ENCODE measurements around the gene SNRPE.
"Not testable (repeated sequence)": the region's sequence is repeated elsewhere in the genome, so short reads cannot be mapped to it uniquely, and the experiment has no call there.

Gene SNRPE

DNA sequence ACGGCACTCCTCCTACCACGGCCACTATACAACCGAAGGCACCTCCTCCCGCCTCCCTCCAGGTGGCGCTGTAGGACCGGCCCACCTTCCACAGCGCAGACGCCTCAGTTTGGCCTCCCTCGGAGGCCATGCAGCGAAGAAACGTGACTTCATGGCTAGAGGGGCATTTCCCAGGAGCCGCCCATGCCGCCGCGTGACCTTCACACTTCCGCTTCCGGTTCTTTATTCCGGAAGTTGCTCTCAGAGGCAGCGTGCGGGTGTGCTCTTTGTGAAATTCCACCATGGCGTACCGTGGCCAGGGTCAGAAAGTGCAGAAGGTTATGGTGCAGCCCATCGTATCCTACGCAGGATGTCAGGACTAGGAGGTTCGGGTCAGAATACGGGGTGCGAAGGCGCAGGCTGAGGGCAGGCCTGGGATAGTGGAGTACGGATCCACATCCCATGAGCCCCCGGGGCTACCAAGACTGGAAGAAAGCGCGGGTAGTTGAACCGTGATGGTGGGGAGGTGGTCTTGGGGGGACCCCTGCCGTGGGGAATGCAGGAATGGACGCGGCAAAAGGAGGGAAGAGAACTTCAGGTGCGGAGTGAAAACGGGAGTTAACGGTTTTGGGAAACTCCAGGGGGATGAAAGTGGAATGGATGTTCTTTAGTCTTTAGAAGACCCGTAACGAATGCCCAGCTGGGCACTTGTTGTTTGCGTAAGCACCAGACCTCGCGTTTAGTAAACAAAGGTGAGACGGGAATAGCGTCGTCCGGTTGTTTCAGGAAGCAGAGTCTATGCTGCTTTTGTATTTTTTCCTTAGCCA, at the start of gene SNRPE:
Gene SNRPE, plus strand, starts transcription at position 221 of the 806 bp plus-strand sequence. Its CDS starts 61 bp downstream, at position 282.
- no peaks in the 10 kb centered on the region for H3K36me3 ChIP-seq (ENCODE audit: control insufficient read depth, insufficient read depth, low read length)
- no peaks in the 10 kb centered on the region for H3K9me3 ChIP-seq (ENCODE audit: control insufficient read depth, low read length)
- H3K4me3 ChIP-seq (ENCODE audit: low read length) = peak within 1 kb of the TSS; percentile 94
- peak within 1 kb of the TSS; percentile 83 for H3K9ac ChIP-seq (ENCODE audit: low read length)
- peaks cover 5% of the 10 kb centered on the region for H3K4me1 ChIP-seq (ENCODE audit: control insufficient read depth, insufficient read depth, low read length)
- no peaks in the 10 kb centered on the region for H3K27me3 ChIP-seq (ENCODE audit: control insufficient read depth, insufficient read depth, low read length)

- Histone ChIP-seq H3K36me3 (ENCODE audit: control insufficient read depth, insufficient read depth, low read length) (no peaks in the 10 kb centered on the region), H3K27me3 (ENCODE audit: control insufficient read depth, insufficient read depth, low read length) (no peaks in the 10 kb centered on the region), H3K4me3 (ENCODE audit: low read length) (no peak overlapping the region), H3K4me1 (ENCODE audit: control insufficient read depth, insufficient read depth, low read length) (no peaks in the 10 kb centered on the region), H3K9ac (ENCODE audit: low read length) (no peak overlapping the region), H3K9me3 (ENCODE audit: control insufficient read depth, low read length) (no peaks in the 10 kb centered on the region)
Observed at GRCh38 chr1:203813581-203814341, 47.6 kb upstream of the SNRPE start.

GRCh38 chr1:203818399-203818798, 43.0 kb upstream of the SNRPE start:
- H3K4me3 ChIP-seq (ENCODE audit: low read length) = no peak overlapping the region
- H3K36me3 ChIP-seq (ENCODE audit: control insufficient read depth, insufficient read depth, low read length) = no peaks in the 10 kb centered on the region
- H3K4me1 ChIP-seq (ENCODE audit: control insufficient read depth, insufficient read depth, low read length) = no peaks in the 10 kb centered on the region
- no peak overlapping the region for H3K9ac ChIP-seq (ENCODE audit: low read length)
- H3K9me3 ChIP-seq (ENCODE audit: control insufficient read depth, low read length) = no peaks in the 10 kb centered on the region
- no peaks in the 10 kb centered on the region for H3K27me3 ChIP-seq (ENCODE audit: control insufficient read depth, insufficient read depth, low read length)

DNA sequence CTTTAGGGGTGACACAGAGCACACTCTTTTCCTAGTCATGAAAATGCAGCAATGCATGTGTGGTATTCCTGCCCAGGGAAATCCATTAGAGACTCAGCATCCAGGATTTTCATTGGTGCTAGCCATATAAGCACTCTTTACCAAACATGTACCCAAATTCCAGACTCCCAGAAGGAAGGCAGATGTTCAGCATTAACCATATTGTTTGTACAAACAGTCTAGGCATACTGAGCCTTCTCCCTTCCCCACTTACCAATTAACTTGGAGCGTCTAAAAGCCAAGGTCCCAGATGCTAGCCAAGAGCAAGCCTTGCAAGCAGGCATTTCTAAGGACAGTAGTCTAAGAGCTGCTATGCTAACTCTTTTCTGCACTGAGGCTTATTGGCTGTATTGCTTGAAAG, 38.1 kb upstream of the SNRPE start:
- Histone ChIP-seq H3K36me3 (ENCODE audit: control insufficient read depth, insufficient read depth, low read length) (no peaks in the 10 kb centered on the region), H3K27me3 (ENCODE audit: control insufficient read depth, insufficient read depth, low read length) (no peaks in the 10 kb centered on the region), H3K9me3 (ENCODE audit: control insufficient read depth, low read length) (no peaks in the 10 kb centered on the region), H3K4me3 (ENCODE audit: low read length) (no peak overlapping the region), H3K4me1 (ENCODE audit: control insufficient read depth, insufficient read depth, low read length) (no peaks in the 10 kb centered on the region), H3K9ac (ENCODE audit: low read length) (no peak overlapping the region)

DNA sequence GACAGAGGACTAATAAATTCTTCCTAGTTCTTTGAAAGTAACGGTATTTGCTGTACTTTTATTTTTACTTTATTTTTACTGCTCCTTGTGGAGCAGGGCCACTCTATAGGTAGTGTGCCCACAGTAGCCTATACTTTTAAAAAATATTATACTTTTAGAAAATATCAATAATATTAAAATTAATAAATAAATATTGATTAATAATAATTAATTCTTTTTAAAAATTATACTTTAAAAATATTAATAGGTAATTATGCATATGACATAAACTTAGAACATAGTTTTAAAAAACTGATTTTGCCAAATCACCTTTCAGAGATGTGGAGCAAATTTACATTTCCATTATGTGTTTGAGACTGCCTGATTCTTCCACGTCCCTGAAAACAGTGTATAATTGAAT, 35.2 kb upstream of the SNRPE start:
- no peaks in the 10 kb centered on the region for H3K36me3 ChIP-seq (ENCODE audit: control insufficient read depth, insufficient read depth, low read length)
- H3K4me1 ChIP-seq (ENCODE audit: control insufficient read depth, insufficient read depth, low read length) = no peaks in the 10 kb centered on the region
- H3K27me3 ChIP-seq (ENCODE audit: control insufficient read depth, insufficient read depth, low read length) = no peaks in the 10 kb centered on the region
- H3K4me3 ChIP-seq (ENCODE audit: low read length) = no peak overlapping the region
- H3K9me3 ChIP-seq (ENCODE audit: control insufficient read depth, low read length) = no peaks in the 10 kb centered on the region
- no peak overlapping the region for H3K9ac ChIP-seq (ENCODE audit: low read length)

DNA sequence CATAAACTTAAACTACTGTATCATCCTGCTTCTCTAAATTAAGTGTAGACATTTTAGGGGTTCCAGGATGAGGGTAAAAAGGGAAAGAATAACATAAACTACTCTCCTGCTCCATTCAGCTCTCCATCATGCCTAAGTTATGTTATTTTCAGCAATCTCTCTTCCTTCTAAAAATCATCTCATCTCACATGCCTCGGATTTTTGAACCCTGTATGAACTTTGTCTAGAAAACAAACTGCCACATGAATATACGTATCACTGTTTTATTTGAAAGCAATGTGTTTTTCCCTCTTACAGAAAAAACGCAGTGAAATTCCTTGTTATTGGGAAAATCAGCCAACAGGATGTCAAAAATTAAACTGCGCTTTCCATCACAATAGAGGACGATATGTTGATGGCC, 33.4 kb upstream of the SNRPE start:
- Histone ChIP-seq H3K27me3 (ENCODE audit: control insufficient read depth, insufficient read depth, low read length) (no peaks in the 10 kb centered on the region), H3K9ac (ENCODE audit: low read length) (no peak overlapping the region), H3K4me1 (ENCODE audit: control insufficient read depth, insufficient read depth, low read length) (no peaks in the 10 kb centered on the region), H3K4me3 (ENCODE audit: low read length) (no peak overlapping the region), H3K36me3 (ENCODE audit: control insufficient read depth, insufficient read depth, low read length) (no peaks in the 10 kb centered on the region), H3K9me3 (ENCODE audit: control insufficient read depth, low read length) (no peaks in the 10 kb centered on the region)

DNA sequence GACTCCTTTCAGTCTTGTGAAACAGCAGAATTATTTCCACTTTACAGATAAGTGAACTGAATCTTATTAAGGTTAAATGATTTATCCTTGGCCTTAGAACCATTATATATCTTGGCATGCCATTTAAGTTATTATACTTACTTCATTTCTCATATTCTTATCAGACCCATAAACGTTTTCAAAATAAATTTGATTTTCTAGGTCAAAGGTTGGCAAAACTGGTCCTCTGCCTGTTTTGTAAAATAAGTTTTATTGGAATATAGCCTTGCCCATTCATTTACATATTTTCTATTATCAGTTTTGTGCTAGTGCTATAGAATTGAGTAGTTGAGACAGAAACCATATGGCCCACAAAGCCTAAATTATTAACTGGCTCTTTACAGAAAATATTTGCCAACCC, 32.9 kb upstream of the SNRPE start:
- H3K4me3 ChIP-seq (ENCODE audit: low read length) = no peak overlapping the region
- H3K9me3 ChIP-seq (ENCODE audit: control insufficient read depth, low read length) = no peaks in the 10 kb centered on the region
- H3K36me3 ChIP-seq (ENCODE audit: control insufficient read depth, insufficient read depth, low read length) = no peaks in the 10 kb centered on the region
- no peaks in the 10 kb centered on the region for H3K27me3 ChIP-seq (ENCODE audit: control insufficient read depth, insufficient read depth, low read length)
- no peak overlapping the region for H3K9ac ChIP-seq (ENCODE audit: low read length)
- no peaks in the 10 kb centered on the region for H3K4me1 ChIP-seq (ENCODE audit: control insufficient read depth, insufficient read depth, low read length)

DNA sequence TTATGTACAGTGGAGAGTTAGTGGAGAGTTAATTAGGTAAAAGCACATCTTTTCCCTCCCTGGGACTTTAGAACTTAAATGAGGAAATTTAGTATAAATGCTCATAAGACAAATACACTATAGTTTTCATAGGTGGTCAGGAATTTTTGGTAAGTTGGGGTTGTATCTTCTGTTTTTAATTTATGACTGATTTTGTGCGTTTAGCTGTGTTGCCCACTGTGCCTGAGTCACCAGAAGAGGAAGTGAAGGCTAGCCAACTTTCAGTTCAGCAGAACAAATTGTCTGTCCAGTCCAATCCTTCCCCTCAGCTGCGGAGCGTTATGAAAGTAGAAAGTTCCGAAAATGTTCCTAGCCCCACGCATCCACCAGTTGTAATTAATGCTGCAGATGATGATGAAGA, 32.2 kb upstream of the SNRPE start:
- not testable (repeated sequence) for H3K9ac ChIP-seq (ENCODE audit: low read length); H3K4me3 ChIP-seq (ENCODE audit: low read length); H3K9me3 ChIP-seq (ENCODE audit: control insufficient read depth, low read length); H3K4me1 ChIP-seq (ENCODE audit: control insufficient read depth, insufficient read depth, low read length); H3K27me3 ChIP-seq (ENCODE audit: control insufficient read depth, insufficient read depth, low read length); H3K36me3 ChIP-seq (ENCODE audit: control insufficient read depth, insufficient read depth, low read length)

DNA sequence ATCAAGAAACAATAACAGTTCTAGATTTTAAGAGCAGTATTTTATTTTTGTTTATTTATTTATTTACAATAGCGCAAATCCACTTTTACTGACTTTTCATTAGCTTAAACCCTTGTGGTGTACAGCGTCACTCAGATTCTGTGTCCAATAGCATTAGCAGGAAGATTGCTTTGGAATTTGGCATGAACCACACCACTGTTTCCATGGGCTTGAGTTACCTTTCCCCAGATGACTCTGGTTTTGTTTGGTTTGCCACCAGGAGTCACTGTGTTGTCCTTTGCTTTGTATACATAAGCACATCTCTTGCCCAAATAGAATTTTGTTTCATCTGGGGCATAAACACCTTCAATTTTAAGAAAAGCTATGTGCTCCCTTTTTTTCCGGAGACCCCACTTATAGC, 25.9 kb upstream of the SNRPE start:
- no peaks in the 10 kb centered on the region for H3K27me3 ChIP-seq (ENCODE audit: control insufficient read depth, insufficient read depth, low read length)
- H3K9ac ChIP-seq (ENCODE audit: low read length) = no peak overlapping the region
- peaks cover 4% of the 10 kb centered on the region for H3K36me3 ChIP-seq (ENCODE audit: control insufficient read depth, insufficient read depth, low read length)
- H3K4me3 ChIP-seq (ENCODE audit: low read length) = no peak overlapping the region
- H3K9me3 ChIP-seq (ENCODE audit: control insufficient read depth, low read length) = no peaks in the 10 kb centered on the region
- no peaks in the 10 kb centered on the region for H3K4me1 ChIP-seq (ENCODE audit: control insufficient read depth, insufficient read depth, low read length)

DNA sequence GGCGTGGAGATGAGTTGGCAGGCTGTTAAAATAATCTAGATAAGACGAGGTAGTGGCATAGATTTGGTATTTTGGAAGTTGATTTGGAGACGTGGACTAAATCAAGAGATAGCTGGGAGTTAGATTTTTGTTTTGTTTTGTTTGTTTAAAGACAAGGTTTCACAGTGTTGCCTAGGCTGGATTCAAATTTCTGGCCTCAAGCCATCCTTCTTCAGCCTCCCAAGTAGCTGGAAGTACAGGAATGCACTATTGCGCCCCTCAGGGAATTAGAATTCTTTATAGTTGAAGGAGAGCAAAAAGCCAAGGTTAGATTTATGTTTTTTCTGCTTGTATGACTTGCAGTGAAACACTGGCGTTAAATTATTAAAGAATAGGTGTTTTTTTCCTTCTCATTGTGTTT, 22.3 kb upstream of the SNRPE start:
- no peak overlapping the region for H3K9ac ChIP-seq (ENCODE audit: low read length)
- no peak overlapping the region for H3K4me3 ChIP-seq (ENCODE audit: low read length)
- H3K27me3 ChIP-seq (ENCODE audit: control insufficient read depth, insufficient read depth, low read length) = no peaks in the 10 kb centered on the region
- H3K4me1 ChIP-seq (ENCODE audit: control insufficient read depth, insufficient read depth, low read length) = no peaks in the 10 kb centered on the region
- peaks cover 4% of the 10 kb centered on the region for H3K36me3 ChIP-seq (ENCODE audit: control insufficient read depth, insufficient read depth, low read length)
- no peaks in the 10 kb centered on the region for H3K9me3 ChIP-seq (ENCODE audit: control insufficient read depth, low read length)

DNA sequence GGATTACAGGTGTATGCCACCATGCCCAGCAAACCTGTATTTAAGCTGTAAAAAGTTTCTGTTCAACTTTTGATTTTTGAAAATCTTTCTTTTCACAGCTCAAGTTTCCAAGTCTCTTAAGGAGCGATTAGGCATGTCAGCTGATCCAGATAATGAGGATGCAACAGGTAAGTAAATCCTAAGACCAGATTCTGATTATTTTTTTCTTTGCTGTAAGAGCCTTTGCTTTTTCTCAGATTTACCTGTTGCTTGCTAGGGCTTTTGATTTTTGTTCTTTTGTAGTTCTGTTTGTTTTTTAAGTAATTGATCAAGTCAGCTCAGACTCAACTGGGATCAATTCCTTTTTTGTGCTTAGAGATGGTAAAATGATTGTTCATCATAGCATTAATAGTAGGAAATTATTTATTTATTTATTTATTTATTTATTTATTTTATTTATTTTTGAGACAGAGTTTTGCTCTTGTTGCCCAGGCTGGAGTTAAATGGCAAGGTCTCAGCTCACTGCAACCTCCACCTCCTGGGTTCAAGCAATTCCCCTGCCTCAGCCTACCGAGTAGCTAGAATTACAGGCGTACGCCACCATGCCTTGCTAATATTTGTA, 21.1 kb upstream of the SNRPE start:
- Histone ChIP-seq H3K27me3 (ENCODE audit: control insufficient read depth, insufficient read depth, low read length) (no peaks in the 10 kb centered on the region), H3K4me1 (ENCODE audit: control insufficient read depth, insufficient read depth, low read length) (no peaks in the 10 kb centered on the region), H3K9me3 (ENCODE audit: control insufficient read depth, low read length) (no peaks in the 10 kb centered on the region), H3K4me3 (ENCODE audit: low read length) (no peak overlapping the region), H3K36me3 (ENCODE audit: control insufficient read depth, insufficient read depth, low read length) (peaks cover 5% of the 10 kb centered on the region), H3K9ac (ENCODE audit: low read length) (no peak overlapping the region)

- peaks cover 10% of the 10 kb centered on the region for H3K36me3 ChIP-seq (ENCODE audit: control insufficient read depth, insufficient read depth, low read length)
- H3K4me3 ChIP-seq (ENCODE audit: low read length) = no peak overlapping the region
- no peak overlapping the region for H3K9ac ChIP-seq (ENCODE audit: low read length)
- no peaks in the 10 kb centered on the region for H3K9me3 ChIP-seq (ENCODE audit: control insufficient read depth, low read length)
- no peaks in the 10 kb centered on the region for H3K27me3 ChIP-seq (ENCODE audit: control insufficient read depth, insufficient read depth, low read length)
- no peaks in the 10 kb centered on the region for H3K4me1 ChIP-seq (ENCODE audit: control insufficient read depth, insufficient read depth, low read length)
Observed at GRCh38 chr1:203842559-203842876, 18.9 kb upstream of the SNRPE start.
